NCI-H748 (cell line): ENCODE data around the gene BSPRY.
"Not testable (repeated sequence)": the region's sequence is repeated elsewhere in the genome, so short reads cannot be mapped to it uniquely, and the experiment has no call there.

Experiments
- DNase-seq: peaks from one replicate; lab custom pipeline; 2025; ENCODE audit not compliant: unreplicated experiment; lab: John Stamatoyannopoulos, UW

Gene BSPRY

DNA sequence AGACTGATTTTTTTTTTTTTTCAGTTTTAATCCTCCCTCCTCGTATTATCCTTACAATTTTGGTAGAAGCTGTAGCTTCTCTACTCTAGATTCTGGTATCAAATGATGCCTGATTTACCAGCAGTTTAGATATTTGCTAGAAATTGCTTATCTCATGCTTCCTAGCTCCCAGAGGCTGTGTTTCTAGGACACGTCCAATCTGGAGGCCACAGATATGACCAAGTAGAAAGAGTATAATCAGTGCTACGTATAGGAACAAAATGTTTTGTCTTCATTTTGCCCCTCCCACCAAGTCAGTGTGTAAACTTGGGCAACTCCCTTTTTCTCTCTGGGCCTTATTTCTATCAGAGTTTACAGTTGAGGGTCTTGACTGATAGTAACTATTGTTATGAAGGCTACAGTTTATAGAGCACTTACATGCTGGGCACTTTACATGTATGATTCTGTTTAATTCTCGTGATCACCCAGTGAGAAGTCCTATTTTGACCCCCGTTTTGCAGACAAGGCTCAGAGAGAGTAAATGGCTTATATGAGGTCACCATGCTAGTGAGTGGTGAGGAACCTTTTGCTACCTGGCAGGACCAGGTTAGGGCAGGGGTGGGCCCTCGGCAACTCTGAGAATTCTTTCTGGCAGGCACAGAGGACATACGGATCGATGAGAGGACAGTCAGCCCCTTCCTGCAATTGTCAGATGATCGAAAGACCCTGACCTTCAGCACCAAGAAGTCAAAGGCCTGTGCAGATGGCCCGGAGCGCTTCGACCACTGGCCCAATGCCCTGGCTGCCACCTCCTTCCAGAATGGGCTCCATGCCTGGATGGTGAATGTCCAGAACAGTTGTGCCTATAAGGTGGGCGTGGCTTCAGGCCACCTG, 19.9 kb downstream of the BSPRY start:
- DNase-seq = no peak

DNA sequence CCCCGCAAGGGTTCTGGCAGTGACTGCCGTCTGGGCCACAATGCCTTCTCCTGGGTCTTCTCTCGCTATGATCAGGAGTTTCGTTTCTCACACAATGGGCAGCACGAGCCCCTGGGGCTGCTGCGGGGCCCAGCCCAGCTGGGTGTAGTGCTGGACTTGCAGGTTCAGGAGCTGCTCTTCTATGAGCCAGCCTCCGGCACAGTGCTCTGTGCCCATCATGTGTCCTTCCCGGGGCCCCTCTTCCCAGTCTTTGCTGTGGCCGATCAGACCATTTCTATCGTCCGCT, 20.5 kb downstream of the BSPRY start:
- DNase-seq = no peak

DNA sequence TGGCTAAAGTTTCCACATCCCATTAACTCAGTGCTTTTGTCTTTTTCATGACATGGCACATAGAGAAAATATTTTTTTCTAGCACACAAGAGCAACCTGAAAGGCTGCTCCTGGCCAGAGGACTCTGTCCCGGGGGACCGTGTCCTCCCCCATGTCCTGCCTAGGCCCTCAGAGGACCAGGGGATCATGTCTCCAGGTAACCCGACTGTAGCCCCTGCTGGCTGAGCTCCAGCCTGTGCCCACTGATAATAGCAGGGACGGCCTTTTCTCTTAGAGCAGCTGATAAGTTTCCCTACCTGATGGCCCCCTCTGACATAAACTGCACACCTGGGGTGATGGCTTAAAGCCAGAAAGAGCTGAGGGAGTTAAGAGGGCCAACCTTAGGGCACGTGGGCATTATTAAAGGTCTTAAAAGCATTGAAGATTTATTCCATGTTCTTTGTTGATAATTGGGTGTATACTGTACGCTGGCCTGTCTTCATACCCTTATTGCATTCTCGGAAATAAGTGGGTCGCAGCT, 21.5 kb downstream of the BSPRY start:
- DNase-seq = no peak

DNA sequence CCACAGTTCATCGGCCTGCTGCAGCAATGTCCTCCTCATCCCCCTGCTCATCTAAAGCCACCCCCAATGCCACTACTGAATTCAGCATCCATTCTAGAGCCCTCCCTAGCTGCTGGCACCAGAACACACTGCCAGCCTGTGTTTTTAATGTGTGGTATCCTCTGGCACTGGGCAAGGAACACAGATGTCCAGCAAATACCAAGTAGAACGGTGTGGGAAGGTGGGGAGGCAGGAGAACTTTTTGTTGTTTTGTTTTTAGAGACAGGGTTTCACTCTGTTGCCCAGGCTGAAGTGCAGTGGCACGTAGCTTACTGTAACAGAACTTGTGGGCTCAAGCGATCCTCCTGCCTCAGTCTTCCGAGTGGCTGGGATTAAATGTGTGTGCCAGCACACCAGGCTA, 22.7 kb downstream of the BSPRY start:
- DNase-seq = no peak

DNA sequence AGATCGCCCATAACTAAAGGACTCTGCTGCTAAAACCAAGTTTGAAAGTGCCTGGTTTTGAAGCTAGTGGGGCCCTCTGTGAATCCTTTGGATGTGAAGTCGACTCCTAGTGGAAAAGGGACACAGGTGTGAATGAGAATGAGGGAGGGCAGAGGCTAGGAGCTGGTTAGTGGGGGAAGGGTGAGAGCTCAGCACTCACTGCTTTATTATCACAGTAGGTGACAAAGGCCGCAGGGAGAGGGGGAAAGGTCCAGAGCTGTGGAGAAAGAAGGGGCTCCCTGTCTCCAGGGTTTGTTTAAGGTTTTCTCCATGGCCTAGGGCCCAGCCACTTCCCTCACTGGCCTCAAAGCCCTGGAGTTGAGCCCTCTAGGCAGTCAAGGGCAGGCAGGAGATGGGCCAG, 23.9 kb downstream of the BSPRY start:
- no peak for DNase-seq

DNA sequence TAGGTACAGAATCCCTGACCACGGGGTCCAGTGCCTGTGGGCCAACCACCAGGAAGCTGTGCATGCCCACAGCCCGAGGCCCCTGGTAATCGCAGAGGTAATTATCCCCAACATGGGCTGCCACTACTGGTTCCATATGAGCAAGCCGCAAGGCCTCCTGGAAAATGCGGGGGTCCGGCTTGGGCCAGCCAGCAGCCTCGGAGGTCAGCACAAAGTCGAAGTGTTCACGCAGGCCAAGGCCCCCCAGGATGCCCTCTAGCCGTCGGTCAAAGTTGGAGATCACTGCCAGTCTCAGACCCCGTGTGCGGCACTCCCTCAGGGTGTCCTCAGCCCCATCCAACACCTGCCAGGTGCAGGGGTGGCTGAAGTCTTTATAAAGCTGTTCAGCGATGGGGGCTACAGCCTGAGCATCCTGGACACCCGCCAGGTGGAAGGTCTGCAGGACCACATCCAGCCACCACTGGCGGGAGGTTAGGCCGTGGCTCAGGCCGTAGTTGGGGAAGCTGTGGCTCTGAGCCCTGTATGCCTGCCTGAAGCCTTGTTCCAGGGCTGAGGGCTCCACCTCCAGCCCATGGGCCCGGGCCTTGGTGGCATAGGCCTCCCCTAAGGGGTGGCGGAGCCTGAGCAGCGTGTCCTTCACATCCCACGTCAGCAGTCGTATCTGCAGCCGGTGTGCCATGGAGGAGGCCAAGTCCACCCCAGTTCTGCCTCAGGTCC, 24.5 kb downstream of the BSPRY start:
- no peak for DNase-seq

DNA sequence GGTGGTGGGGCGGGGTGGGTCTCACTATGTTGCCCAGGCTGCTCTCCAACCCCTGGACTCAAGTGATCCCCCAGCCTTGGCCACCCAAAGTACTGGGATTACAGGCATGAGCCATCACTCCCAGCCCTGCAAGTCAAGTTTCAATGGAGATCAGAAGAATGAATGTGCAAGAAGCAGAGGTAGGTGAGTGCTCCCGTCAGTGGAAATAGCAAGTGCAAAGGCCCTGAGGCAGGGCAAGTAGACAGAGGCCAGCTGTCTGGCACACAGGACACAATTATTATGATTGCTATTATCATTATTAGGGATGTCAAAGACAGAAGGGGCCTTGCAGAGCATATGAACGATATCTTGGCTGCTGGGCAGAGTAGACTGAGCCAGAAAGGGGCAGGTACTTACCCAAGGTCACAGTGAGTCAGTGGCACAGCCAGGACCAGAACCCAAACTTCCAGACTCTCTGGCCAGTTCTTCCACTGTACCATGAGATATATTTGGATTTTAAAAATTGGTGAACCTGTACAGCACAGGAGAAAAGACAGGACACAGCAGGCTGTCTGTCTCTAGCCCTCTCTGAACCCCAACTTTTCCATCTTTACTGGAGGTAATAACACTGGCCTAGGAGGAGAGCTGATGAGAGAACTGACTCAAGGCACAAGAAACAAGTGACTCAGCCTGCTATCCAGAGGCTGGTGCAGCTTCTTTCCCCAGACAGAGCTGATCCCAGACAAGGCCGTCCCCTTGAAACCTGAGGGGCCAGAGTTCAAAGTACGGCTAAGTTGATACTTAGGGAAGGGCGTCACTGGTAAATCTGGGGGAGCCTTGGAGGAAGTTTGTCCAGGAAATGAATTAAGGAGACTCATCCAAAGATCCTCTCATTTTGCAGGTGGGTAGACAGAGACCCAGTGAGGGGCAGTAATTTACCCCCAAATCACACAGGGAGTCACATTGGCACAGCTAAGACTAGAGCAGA, 26.0 kb downstream of the BSPRY start:
- no peak for DNase-seq

DNA sequence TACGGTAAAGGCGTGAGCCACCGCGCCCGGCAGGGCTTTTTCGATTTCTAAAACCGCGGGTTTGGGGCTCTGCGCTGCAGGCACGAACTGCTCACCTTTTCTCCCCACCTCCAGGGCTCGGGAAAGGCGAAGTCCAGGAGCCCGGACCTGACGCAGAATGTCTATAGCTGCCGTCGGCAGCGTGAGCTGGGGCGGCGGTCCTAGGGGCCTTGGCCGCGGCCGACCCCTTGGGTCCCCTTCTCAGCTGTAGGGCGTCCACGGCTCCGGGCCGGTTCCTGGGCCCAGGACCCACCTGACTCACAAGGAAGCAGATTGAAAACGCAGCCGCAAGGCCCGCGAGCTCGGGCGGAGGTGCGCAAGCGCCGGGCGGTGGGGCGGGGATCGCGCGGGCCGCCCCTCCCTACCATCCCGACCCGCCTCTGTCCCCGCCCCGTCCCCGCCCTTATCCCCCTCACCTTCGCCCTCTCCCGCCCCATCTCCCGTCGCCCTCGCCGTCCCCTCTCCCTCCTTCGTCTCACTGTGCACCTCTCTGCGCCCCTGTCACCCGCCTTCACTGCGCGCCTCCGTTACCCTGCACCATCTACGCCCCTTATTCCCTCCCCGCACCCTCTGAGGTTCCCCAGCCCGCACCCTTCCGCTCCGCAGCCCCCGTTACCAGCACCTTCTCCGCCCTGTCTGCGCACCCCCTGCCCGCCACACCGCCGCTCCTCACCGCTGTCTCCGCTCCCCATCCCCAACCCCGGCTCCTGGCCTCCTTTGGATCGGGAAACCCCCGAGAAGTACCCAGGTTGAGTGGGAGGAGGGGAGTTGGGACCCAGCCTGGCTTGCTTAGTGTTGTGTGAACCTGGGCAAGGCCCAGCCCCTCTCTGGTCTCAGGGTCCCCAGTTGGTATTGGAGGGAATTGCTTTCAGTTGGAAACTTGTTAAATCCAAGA, 27.6 kb downstream of the BSPRY start, which contains the start of gene HDHD3:
Gene HDHD3 (minus strand): TSS at position 353 of the 934 bp plus-strand sequence. CDS start 2,632 bp downstream, outside the sequence.
- DNase-seq = peak; percentile 83

DNA sequence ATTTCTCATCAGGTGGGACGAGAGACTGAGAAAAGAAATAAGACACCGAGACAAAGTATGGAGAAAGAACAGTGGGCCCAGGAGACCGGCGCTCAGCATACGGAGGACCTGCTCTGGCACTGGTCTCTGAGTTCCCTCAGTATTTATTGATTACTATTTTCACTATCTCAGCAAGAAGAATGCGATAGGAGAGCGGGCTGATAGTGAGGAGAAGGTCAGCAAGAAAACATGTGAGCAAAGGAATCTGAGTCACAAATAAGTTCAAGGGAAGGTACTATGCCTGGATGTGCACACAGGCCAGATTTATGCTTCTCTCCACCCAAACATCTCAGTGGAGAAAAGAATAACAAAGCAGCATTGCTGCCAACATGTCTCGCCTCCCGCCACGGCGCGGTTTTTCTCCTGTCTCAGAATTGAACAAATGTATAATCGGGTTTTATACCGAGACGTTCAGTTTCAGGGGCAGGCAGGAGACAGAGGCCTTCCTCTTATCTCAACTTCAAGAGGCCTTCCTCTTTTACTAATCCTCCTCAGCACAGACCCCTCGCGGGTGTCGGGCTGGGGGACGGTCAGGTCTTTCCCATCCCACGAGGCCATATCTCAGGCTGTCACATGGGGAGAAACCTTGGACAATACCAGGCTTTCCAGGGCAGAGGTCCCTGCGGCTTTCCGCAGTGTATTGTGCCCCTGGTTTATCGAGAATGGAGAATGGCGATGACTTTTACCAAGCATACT, 29.9 kb downstream of the BSPRY start:
- DNase-seq = not testable (repeated sequence)

DNA sequence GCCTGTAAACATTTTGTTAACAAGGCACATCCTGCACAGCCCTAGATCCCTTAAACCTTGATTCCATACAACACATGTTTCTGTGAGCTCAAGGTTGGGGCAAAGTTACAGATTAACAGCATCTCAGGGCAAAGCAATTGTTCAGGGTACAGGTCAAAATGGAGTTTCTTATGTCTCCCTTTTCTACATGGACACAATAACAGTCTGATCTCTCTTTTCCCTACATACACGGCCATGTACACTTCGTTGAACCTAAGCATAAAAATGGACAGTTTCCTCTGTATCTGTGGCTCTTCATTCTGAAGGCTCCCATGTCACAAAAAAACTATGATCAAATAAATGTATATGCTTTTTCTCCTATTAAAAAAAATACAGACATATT, 30.5 kb downstream of the BSPRY start:
- not testable (repeated sequence) for DNase-seq

DNA sequence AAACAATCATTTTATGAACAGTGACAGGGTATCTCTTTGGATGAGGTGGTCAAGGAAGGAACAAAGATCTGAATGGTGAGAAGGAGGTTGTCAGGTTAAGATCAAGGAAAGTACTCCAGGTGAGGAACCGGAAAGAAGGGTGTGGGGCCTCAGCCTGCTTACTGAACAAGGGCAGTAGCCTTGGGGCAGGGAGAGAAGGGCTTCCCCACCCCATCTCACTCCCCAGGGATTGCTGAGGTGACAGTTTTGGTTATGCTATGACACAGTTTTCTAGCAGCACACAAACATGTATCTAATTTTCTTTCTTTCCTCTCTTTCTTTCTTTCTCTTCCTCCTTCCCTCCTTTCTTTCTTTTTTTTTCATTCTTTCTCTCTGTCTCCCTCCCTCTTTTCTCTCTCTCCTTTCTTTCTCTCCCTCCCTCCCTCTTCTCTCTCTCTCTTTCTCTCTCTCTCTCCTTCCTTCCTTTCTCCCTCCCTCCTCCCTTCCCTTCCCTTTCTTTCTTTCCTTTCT, 31.6 kb downstream of the BSPRY start:
- peak; percentile 42 for DNase-seq

DNA sequence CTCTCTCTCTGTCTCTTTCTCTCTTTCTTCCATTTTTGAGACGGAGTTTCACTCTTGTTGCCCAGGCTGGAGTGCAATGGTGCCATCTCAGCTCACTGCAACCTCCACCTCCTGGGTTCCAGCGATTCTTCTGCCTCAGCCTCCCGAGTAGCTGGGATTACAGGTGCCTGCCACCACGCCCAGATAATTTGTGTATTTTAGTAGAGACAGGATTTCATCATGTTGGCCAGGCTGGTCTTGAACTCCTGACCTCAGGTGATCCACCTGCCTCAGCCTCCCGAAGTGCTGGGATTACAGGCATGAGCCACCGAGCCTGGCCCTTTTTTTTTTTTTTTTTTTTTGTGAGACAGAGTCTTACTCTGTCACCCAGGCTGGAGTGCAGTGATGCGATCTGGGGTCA, 32.1 kb downstream of the BSPRY start:
- DNase-seq = not testable (repeated sequence)

DNA sequence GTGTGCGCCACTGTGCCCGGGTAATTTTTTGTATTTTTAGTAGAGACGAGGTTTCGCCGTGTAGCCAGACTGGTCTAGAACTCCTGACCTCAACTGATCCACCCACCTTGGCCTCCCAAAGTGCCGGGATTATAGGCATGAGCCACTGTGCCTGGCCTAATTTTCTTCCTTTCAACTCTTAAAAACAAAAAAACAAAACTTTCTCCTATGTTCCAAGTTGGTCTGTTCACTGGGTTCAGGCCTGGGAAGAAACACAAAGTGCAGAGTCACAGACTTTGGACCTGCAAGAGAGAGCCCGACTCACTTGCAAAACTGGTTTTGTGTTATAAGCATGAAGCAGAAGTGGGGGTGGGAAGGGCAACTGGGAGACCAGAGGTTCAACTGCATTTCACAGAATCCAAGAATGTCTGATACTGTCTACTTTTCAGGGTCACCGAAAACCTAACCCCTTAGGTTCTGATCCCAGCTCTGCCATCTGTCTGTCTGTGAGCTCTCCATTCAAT, 32.6 kb downstream of the BSPRY start:
- no peak for DNase-seq

DNA sequence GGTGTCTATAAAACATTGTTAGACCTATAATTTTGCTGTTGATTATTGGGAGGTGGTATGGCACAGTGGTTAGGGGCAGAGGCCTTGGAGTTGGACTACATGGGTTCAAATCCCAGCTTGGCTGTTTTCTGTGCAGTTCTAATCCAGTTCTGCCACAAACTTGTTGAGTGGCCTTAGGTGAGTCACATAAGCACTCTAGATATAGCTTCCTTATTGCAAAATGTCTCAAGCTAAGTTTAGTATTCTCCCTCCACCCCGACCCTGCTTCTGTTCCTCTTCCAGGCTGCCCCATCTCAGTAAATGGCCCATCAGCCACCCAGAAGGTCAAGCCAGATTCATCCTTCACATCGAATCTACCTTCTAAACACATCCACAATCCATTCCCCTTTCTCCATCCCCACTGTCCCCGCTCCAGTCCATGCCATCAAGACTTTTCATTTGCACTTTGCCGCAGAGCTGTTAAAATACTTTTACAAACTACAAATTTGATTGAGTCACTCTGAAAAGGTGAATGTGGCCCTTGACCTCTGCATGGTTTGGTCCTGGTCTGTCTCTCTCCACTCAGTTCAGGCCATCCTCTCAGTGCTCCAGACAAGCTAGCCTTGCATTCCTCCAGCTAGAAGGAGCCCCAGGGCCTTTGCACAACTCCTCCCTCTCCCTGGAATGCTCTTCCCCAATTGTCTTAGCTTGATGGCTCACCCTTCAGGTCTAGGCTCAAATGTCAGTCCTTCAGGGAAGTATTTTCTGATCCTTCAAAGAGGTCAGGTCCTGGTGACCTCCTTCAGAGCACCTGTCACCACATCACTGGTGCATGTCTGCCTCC, 37.4 kb downstream of the BSPRY start:
- no peak for DNase-seq

DNA sequence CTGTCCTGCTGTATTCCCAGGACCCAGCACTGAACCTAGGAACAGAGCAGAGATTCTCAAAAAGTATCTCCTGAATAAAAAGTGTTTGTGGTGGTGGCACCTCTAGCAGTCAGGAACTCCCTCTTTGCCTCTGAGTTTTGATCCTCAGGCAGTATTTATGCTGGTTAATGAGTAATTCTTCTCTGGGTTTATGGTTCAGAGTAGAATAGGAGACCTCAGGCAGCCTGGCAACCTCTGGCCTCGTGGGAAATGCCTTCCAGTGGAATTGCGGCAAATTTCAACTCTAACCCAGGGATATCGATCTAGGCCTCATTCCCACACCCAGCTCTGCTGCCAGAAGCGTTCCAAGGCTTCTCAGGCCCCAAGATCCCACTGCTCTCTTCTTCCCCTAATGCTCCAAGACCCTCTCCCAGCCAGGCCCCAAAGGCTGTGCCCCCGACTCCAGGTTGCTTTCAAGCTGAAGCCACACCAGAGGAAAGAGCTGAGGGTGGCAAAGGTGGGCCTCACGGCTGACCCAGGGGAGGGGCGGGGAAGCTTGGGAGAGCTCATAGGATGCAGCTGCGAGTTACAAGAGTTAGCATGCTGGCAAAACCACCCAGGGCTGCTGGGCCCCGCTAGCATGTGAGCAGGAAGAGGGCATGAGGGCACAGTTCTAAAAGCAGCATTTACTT, 38.4 kb downstream of the BSPRY start:
- DNase-seq = no peak

DNA sequence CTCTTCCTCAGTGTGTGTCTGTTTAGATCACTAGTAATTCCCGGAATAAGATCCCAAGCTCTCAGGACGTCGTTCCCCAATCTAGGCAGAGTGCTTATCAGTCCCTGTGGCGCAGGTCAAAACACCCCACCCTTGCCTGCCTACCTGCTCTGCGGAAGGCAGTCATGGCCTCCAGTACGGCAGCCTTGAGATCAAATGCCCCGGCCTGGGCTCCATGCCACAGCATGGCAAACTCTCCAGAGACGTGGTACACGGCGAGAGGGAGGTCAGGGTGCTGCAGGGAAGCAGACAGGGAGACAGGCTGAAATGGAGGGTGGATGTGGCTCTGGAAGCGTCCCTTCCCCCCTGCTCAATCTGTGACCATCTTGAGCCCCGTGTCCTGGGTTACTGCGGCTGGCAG, 39.5 kb downstream of the BSPRY start:
- DNase-seq = no peak

DNA sequence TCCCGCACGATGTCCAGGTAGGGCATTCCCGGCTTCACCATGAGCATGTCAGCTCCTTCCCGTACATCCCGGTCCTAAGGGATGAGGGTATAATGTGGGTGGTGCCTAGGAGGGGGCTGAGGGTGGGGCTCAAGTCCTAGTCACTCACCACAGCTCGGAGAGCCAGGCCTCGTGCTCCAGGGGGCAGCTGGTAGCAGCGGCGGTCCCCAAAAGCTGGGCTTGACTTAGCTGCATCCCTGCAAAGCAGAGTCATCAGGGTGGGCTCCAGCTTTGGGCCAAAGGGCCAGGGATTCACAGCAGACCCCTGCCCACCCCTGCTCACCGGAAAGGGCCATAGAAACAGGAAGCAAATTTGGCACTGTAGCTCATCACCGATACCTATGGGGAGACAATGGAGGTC, 40.1 kb downstream of the BSPRY start:
- no peak for DNase-seq
